GM12878 (cell line): ENCODE results near the gene ZNF423. TPM values are rescaled to one million over a fixed set of nuclear protein-coding genes. Genes with fewer than 3 reads are reported as not detected.

Experiments
- ATAC-seq: fragments of 200-7000 bp; cut with Tn5 transposase; 3 replicates; pipeline ENCODE4 v1.9.1; 2020; ENCODE audit warnings: mild to moderate bottlenecking, moderate library complexity
- BruUV-seq: library from RNA; stranded (reverse); fragments of 400-500 nt; replicated peaks from 2 replicates; lab custom pipeline; 2021; lab: Mats Ljungman, UMichigan
- CTCF ChIA-PET: fragments of 300-600 bp; sonication (Branson Sonifier 250); formaldehyde crosslinking; extraction: SDS; loops from one replicate; lab custom pipeline; 2021; ENCODE audit warnings: inconsistent platforms; lab: Yijun Ruan, JAX
- POLR2A ChIA-PET: fragments of 350-600 bp; formaldehyde crosslinking; extraction: SDS; loops from one replicate; lab custom pipeline; 2021; ENCODE audit warnings: inconsistent platforms; lab: Charles Lee
- RAD21 ChIA-PET: fragments of 300-600 bp; sonication (Branson Sonifier 250); formaldehyde crosslinking; loops from one replicate; lab custom pipeline; 2023; ENCODE audit warnings: antibody characterized with exemption; ENCODE audit not compliant: unreplicated experiment; lab: Charles Lee
- SMC1A ChIA-PET: fragments of 300-600 bp; sonication (Branson Sonifier 250); formaldehyde crosslinking; loops from one replicate; lab custom pipeline; 2023; ENCODE audit not compliant: unreplicated experiment, uncharacterized antibody; lab: Charles Lee
- DNase-seq: peaks from one replicate; pipeline ENCODE4 v3.0.0-alpha.2; 2011; ENCODE audit warnings: low read depth, low spot score
- FAIRE-seq: peaks from 3 replicates; lab custom pipeline; 2011; peaks lifted over from hg19 to GRCh38; lab: Jason Lieb, UNC
- H2AFZ ChIP-seq: 2 replicates; pipeline ENCODE4 v1.6.0; 2011; ENCODE audit warnings: low read depth, low read length, control low read depth; ENCODE audit not compliant: control insufficient read depth
- H3K27ac ChIP-seq: 2 replicates; pipeline ENCODE4 v1.5.1; 2011; ENCODE audit warnings: control low read depth; ENCODE audit not compliant: control insufficient read depth, insufficient read depth
- H3K27me3 ChIP-seq, 2 experiments: replicated peaks in 1 of 2; 2 replicates each; pipeline versions ENCODE4 v1.6.0 to v1.6.1; 2011; ENCODE audit warnings: low read length in 1 of 2; ENCODE audit not compliant: control insufficient read depth in 2 of 2, insufficient read depth in 2 of 2
- H3K36me3 ChIP-seq, 2 experiments: 2 replicates each; pipeline ENCODE4 v1.5.1; 2011; ENCODE audit warnings: low read length in 1 of 2; ENCODE audit not compliant: control insufficient read depth in 2 of 2, insufficient read depth in 2 of 2
- H3K4me1 ChIP-seq: 2 replicates; pipeline ENCODE4 v1.6.1; 2011; ENCODE audit warnings: mild to moderate bottlenecking, low read length, moderate library complexity, mixed read lengths; ENCODE audit not compliant: control insufficient read depth, insufficient read depth
- H3K4me2 ChIP-seq: 2 replicates; pipeline ENCODE4 v1.6.0; 2011; ENCODE audit warnings: control low read depth; ENCODE audit not compliant: control insufficient read depth, insufficient read depth
- H3K4me3 ChIP-seq: fragments of 200-600 bp; sonication (generic); 2 replicates; pipeline ENCODE4 v1.5.1; 2016
- H3K79me2 ChIP-seq: 2 replicates; pipeline ENCODE4 v1.6.0; 2011; ENCODE audit warnings: low read length; ENCODE audit not compliant: control insufficient read depth, insufficient read depth
- H3K9ac ChIP-seq: 2 replicates; pipeline ENCODE4 v1.8.0; 2011; ENCODE audit warnings: low read length, control low read depth, mixed read lengths; ENCODE audit not compliant: control insufficient read depth, insufficient read depth
- H3K9me3 ChIP-seq: replicated peaks from 3 replicates; pipeline ENCODE4 v1.5.1; 2011; ENCODE audit warnings: mild to moderate bottlenecking, low read length; ENCODE audit not compliant: control insufficient read depth, insufficient read depth
- H4K20me1 ChIP-seq: 2 replicates; pipeline ENCODE4 v1.6.0; 2011; ENCODE audit not compliant: control insufficient read depth, insufficient read depth
- BMI1 ChIP-seq: fragments of 450-650 bp; IDR thresholded peaks from 2 replicates; pipeline ENCODE4 v1.6.1; 2016; ENCODE audit warnings: mild to moderate bottlenecking, moderate library complexity, borderline replicate concordance
- CBX5 ChIP-seq: sonication (generic); IDR thresholded peaks from 2 replicates; pipeline ENCODE4 v1.6.1; 2016; ENCODE audit warnings: low read depth, moderate library complexity, mild to moderate bottlenecking, inconsistent platforms
- CEBPB ChIP-seq, 2 experiments: fragments of 150-350 bp in 1 of 2; IDR thresholded peaks; 2 replicates each; pipeline ENCODE4 v1.6.1; 2012 to 2014; ENCODE audit warnings: low read depth in 2 of 2, low read length in 2 of 2, borderline replicate concordance in 1 of 2, inconsistent platforms in 1 of 2
- CEBPZ ChIP-seq: fragments of 150-350 bp; IDR thresholded peaks from 2 replicates; pipeline ENCODE4 v1.6.1; 2016; ENCODE audit warnings: low read depth, low read length
- EZH2 ChIP-seq: IDR thresholded peaks from 2 replicates; pipeline ENCODE4 v1.6.1; 2012; ENCODE audit warnings: low read depth, mild to moderate bottlenecking, control low read depth, inconsistent platforms, low read length, borderline replicate concordance; ENCODE audit not compliant: control insufficient read depth
- IRF3 ChIP-seq: fragments of 450-650 bp; IDR thresholded peaks from 2 replicates; pipeline ENCODE4 v1.6.1; 2014; ENCODE audit warnings: mild to moderate bottlenecking
- JUNB ChIP-seq: IDR thresholded peaks from 2 replicates; pipeline ENCODE4 v1.6.1; 2016; ENCODE audit warnings: antibody characterized with exemption, mild to moderate bottlenecking
- KLF5 ChIP-seq: fragments of 450-650 bp; IDR thresholded peaks from 2 replicates; pipeline ENCODE4 v1.6.1; 2014; ENCODE audit warnings: mild to moderate bottlenecking; ENCODE audit not compliant: partially characterized antibody
- MLLT1 ChIP-seq: fragments of 450-650 bp; IDR thresholded peaks from 2 replicates; pipeline ENCODE4 v1.6.1; 2016; ENCODE audit warnings: mild to moderate bottlenecking
- MTA2 ChIP-seq: fragments of 450-650 bp; IDR thresholded peaks from 2 replicates; pipeline ENCODE4 v1.6.1; 2016; ENCODE audit warnings: low read depth, mild to moderate bottlenecking, moderate library complexity
- PAX8 ChIP-seq: fragments of 450-650 bp; IDR thresholded peaks from 2 replicates; pipeline ENCODE4 v1.6.1; 2017; ENCODE audit warnings: mild to moderate bottlenecking, moderate library complexity
- POLR2A ChIP-seq: IDR thresholded peaks from 2 replicates; pipeline ENCODE4 v1.6.1; 2011; ENCODE audit warnings: low read depth, mild to moderate bottlenecking, low read length
- RFX5 ChIP-seq: IDR thresholded peaks from 2 replicates; pipeline ENCODE4 v1.6.1; 2011; ENCODE audit warnings: low read depth, low read length, improper control_type of control experiment
- SMC3 ChIP-seq: IDR thresholded peaks from 2 replicates; pipeline ENCODE4 v1.6.1; 2011; ENCODE audit warnings: low read length, improper control_type of control experiment, borderline replicate concordance
- SUPT20H ChIP-seq: IDR thresholded peaks from 2 replicates; pipeline ENCODE4 v1.6.1; 2011; ENCODE audit warnings: low read depth, mild to moderate bottlenecking, low read length, moderate library complexity, borderline replicate concordance; ENCODE audit not compliant: control insufficient read depth
- TBL1XR1 ChIP-seq: IDR thresholded peaks from 2 replicates; pipeline ENCODE4 v1.6.1; 2012; ENCODE audit warnings: low read depth, low read length, improper control_type of control experiment
- TCF7 ChIP-seq: IDR thresholded peaks from 2 replicates; pipeline ENCODE4 v1.6.1; 2014; ENCODE audit warnings: antibody characterized with exemption, borderline replicate concordance
- USF1 ChIP-seq: IDR thresholded peaks from 2 replicates; pipeline ENCODE4 v1.6.1; 2011; ENCODE audit warnings: borderline replicate concordance, low read depth, mild to moderate bottlenecking, moderate library complexity, mixed read lengths, low read length; ENCODE audit not compliant: insufficient read depth; ENCODE audit errors: extremely low read length
- WGBS: methylation state at CpG from one replicate; pipeline ENCODE4 v1.1.6; 2016; ENCODE audit warnings: low lambda C conversion rate; ENCODE audit not compliant: insufficient replicate concordance, insufficient coverage; ENCODE audit errors: missing lambda C conversion rate; 5-methylcytosine and 5-hydroxymethylcytosine counted together
- in situ Hi-C: fragments of 300-500 bp; cut with MboI; formaldehyde crosslinking; loops from 9 replicates; pipeline ENCODE4 v1.14.3; 2018; ENCODE audit warnings: mixed read lengths
- intact Hi-C: fragments of 100-400 bp; cut with micrococcal nuclease; formaldehyde crosslinking; loops from one replicate; pipeline ENCODE4 v1.14.2; 2022; ENCODE audit not compliant: unreplicated experiment
- polyA plus RNA-seq, 11 experiments: library from polyadenylated mRNA; depleted of rRNA in 4 of 11; unstranded in 6 of 11; stranded (reverse) in 5 of 11; fragments of >200 nt; fragmentation: Nextera tagmentation in 4 of 11; fragmentation: Illumina TruSeq in 1 of 11; extraction: Ambion mirVana in 4 of 11; extraction: Trizol in 1 of 11; gene quantifications; 1 replicate in 1 of 11; 2 replicates in 10 of 11; pipeline versions ENCODE4 v1.2.1 to v1.2.3, GENCODE V29; 2011 to 2016; ENCODE audit warnings: inconsistent platforms in 2 of 11, missing spikeins in 2 of 11, low read depth in 1 of 11
- total RNA-seq, 4 experiments: library from RNA; depleted of rRNA in 3 of 4; stranded (reverse); fragments of >200 nt in 3 of 4; fragmentation: Illumina TruSeq in 1 of 4; extraction: Trizol in 1 of 4; gene quantifications; 2 replicates each; pipeline versions ENCODE4 v1.2.1 to v1.2.3, GENCODE V29; 2013 to 2021

ZNF423 gene
- total and polyA plus RNA-seq, 10 of the 15 experiments (the other 5 are each of a cell fraction or from before 2014, with no cell fraction given): 0.03 to 0.64 (median 0.10) TPM

- TF ChIP-seq IRF3: no peak
- TF ChIP-seq CEBPB (IDR thresholded peaks at IDR 0.05; ENCODE audit: borderline replicate concordance in 1 of 2, low read depth in 2 of 2, low read length in 2 of 2): no peak
- TF ChIP-seq EZH2: no peak
- TF ChIP-seq TCF7: no peak
- no peak for TF ChIP-seq RFX5
- TF ChIP-seq SUPT20H: no peak
Measured at GRCh38 chr16:49690778-49691177, 165.1 kb downstream of the ZNF423 start (continued).

GRCh38 chr16:49688036-49688697 lies 167.7 kb downstream of the ZNF423 start:
- ChIA-PET SMC1A (no interaction called here), CTCF (no interaction called here), POLR2A (no interaction called here), RAD21 (no interaction called here)
- Histone ChIP-seq H3K9me3 (no peaks in the 10 kb centered on the region), H3K9ac (no peak overlapping the region), H2AFZ (no peak overlapping the region), H3K27me3 (peaks cover 2 to 5% of the 10 kb centered on the region in 2 experiments; a peak in 3 of 4 replicates), H3K4me1 (no peaks in the 10 kb centered on the region), H4K20me1 (no peaks in the 10 kb centered on the region), H3K4me3 (no peak overlapping the region), H3K27ac (no peak overlapping the region), H3K79me2 (no peaks in the 10 kb centered on the region), H3K4me2 (no peak overlapping the region), H3K36me3 (no peaks in the 10 kb centered on the region)
- ATAC-seq: no peak
- no peak for DNase-seq
- 46% methylated on average over 13 of the region's 16 CpGs for WGBS
- in situ Hi-C loops: no loop called here
- FAIRE-seq: no peak
- intact Hi-C loops: no loop called here
- BruUV-seq: no TSS peak
- no peak for TF ChIP-seq PAX8
- no peak for TF ChIP-seq USF1
- TF ChIP-seq JUNB: no peak
- no peak for TF ChIP-seq CEBPZ
- no peak for TF ChIP-seq CBX5
- no peak for TF ChIP-seq TBL1XR1
- TF ChIP-seq POLR2A: no peak
- no peak for TF ChIP-seq MTA2
- no peak for TF ChIP-seq MLLT1
- TF ChIP-seq KLF5: no peak
- TF ChIP-seq BMI1: no peak
- no peak for TF ChIP-seq SMC3
